Testis (tissue), 2 donors: Measurements from ENCODE around the gene ABHD5.

ENCODE experiments used
- POLR2A ChIP-seq: fragments of 450-650 bp; IDR thresholded peaks from one replicate; pipeline ENCODE4 v1.6.1; 2017; ENCODE audit warnings: antibody characterized with exemption, mild to moderate bottlenecking, moderate library complexity
- TF ChIP-seq, protein P1 (sequence below), 3 experiments: fragments of 450-650 bp in 2 of 3; fragments of 200-600 bp in 1 of 3; sonication (generic) in 1 of 3; IDR thresholded peaks; one replicate each; pipeline ENCODE4 v1.5.1; 2016 to 2019; ENCODE audit warnings: antibody characterized with exemption in 3 of 3, mild to moderate bottlenecking in 2 of 3, moderate library complexity in 1 of 3

DNA sequence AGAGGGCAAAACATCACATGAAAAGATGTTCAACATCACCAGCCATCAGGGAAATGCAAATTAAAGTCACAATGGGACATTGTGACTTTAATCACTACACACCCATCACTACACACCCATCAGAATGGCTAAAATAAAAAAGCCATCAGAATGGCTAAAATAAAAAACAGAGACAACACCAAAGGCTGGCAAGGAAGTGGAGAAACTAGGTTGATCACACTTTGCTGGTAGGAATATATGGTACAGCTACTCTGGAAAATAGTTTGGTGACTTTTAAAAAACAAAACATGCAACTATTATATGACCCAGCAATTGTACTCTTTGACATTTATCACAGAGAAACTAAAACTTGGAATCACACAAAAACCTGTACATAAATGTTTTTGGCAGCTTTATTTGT lies 15.1 kb upstream of the ABHD5 start:
- TF ChIP-seq, protein P1, sequence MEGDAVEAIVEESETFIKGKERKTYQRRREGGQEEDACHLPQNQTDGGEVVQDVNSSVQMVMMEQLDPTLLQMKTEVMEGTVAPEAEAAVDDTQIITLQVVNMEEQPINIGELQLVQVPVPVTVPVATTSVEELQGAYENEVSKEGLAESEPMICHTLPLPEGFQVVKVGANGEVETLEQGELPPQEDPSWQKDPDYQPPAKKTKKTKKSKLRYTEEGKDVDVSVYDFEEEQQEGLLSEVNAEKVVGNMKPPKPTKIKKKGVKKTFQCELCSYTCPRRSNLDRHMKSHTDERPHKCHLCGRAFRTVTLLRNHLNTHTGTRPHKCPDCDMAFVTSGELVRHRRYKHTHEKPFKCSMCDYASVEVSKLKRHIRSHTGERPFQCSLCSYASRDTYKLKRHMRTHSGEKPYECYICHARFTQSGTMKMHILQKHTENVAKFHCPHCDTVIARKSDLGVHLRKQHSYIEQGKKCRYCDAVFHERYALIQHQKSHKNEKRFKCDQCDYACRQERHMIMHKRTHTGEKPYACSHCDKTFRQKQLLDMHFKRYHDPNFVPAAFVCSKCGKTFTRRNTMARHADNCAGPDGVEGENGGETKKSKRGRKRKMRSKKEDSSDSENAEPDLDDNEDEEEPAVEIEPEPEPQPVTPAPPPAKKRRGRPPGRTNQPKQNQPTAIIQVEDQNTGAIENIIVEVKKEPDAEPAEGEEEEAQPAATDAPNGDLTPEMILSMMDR (IDR thresholded peaks at IDR 0.05), result no peak
- TF ChIP-seq POLR2A, result no peak
